ENCODE data around the gene HSD3B7. TPM values are rescaled to one million over a fixed set of nuclear protein-coding genes. Genes with fewer than 3 reads are reported as not detected.

Gene HSD3B7
- total and polyA plus RNA-seq, 2 of the 8 experiments (the other 6 are each of a cell fraction or from before 2014, with no cell fraction given): 2.9 to 6.6 TPM

GRCh38 chr16:30989469-30990047, 4.6 kb downstream of the HSD3B7 start:
- H3K23me2 ChIP-seq (ENCODE audit: low read depth, low read length): peaks cover 3% of the 10 kb centered on the region; the same call in 1 of the 2 replicates
- 88% methylated on average over 20 of the region's 23 CpGs; no CpG with 5 or more reads in 1 of the 2 experiments for WGBS, 2 experiments (ENCODE audit: extremely low coverage in 1 of 2, insufficient coverage in 1 of 2, insufficient read length in 1 of 2, insufficient replicate concordance in 2 of 2, low coverage in 1 of 2, low lambda C conversion rate in 2 of 2, missing lambda C conversion rate in 1 of 2)
- H4K20me1 ChIP-seq (replicated peaks in 1 of 2; ENCODE audit: control insufficient read depth in 1 of 2, insufficient read depth in 2 of 2, low read length in 2 of 2): peaks cover 0 to 6% of the 10 kb centered on the region in 2 experiments
- no peak overlapping the region for H3K18ac ChIP-seq (ENCODE audit: extremely low read depth, low read length)
- H4K8ac ChIP-seq (ENCODE audit: extremely low read depth, insufficient read depth, low read length): no peak overlapping the region; the same call in 1 of the 2 replicates
- no peaks in the 10 kb centered on the region; a peak in 1 of 7 replicates for H3K27me3 ChIP-seq (replicated peaks in 1 of 4; ENCODE audit: control insufficient read depth in 3 of 4, extremely low read depth in 1 of 4, insufficient read depth in 3 of 4, low read length in 3 of 4)
- peaks cover 0 to 5% (median 2%) of the 10 kb centered on the region in 4 experiments; a peak in 4 of 7 replicates for H3K4me1 ChIP-seq (replicated peaks in 1 of 4; ENCODE audit: control insufficient read depth in 3 of 4, insufficient read depth in 4 of 4, low read length in 3 of 4)
- H3K9ac ChIP-seq (replicated peaks in 1 of 4; ENCODE audit: extremely low read depth in 1 of 4, low read depth in 3 of 4, low read length in 3 of 4): no peak overlapping the region
- no peak overlapping the region for H4K91ac ChIP-seq (replicated peaks; ENCODE audit: insufficient read length, low read length)
- no peaks in the 10 kb centered on the region for H3K36me3 ChIP-seq (ENCODE audit: control insufficient read depth in 2 of 4, insufficient read depth in 4 of 4, low read length in 3 of 4)
- H2AFZ ChIP-seq (ENCODE audit: low read length): no peak overlapping the region
- no peaks in the 10 kb centered on the region for H3K79me1 ChIP-seq (ENCODE audit: low read depth, low read length)
- no peak overlapping the region for H3K56ac ChIP-seq (replicated peaks; ENCODE audit: insufficient read length, low read depth, low read length)
- H2BK12ac ChIP-seq (ENCODE audit: low read depth, low read length): no peak overlapping the region
- DNase-seq (ENCODE audit: low read depth in 1 of 2, low spot score in 2 of 2) (no peak), FAIRE-seq (no peak)
- H2AK5ac ChIP-seq (ENCODE audit: low read depth, low read length): no peak overlapping the region
- no peak overlapping the region for H3K27ac ChIP-seq (ENCODE audit: low read depth, low read length)
- no peak overlapping the region for H2BK120ac ChIP-seq (replicated peaks; ENCODE audit: low read depth, low read length)
- no peaks in the 10 kb centered on the region for H3K79me2 ChIP-seq (ENCODE audit: control insufficient read depth in 1 of 2, insufficient read depth in 2 of 2, low read length in 2 of 2)
- POLR2A ChIA-PET (ENCODE audit: partially characterized antibody): interaction anchor here (0.7 kb wide), 1 partner anchor 23 kb away, joined by 3 read pairs; no protein-coding TSS in a partner anchor
- H3K4me3 ChIP-seq (ENCODE audit: extremely low read depth in 1 of 4, insufficient read depth in 2 of 4, low read depth in 3 of 4, low read length in 4 of 4): no peak overlapping the region
- CTCF ChIA-PET (ENCODE audit: partially characterized antibody): interaction anchor here (1.5 kb wide), 1 partner anchor 53 kb away, joined by 4 read pairs; no protein-coding TSS in a partner anchor
- no peak overlapping the region for H2BK20ac ChIP-seq (ENCODE audit: low read length)
- no peak overlapping the region for H3K23ac ChIP-seq (ENCODE audit: insufficient read length)
- no peak overlapping the region for H2BK5ac ChIP-seq (ENCODE audit: low read depth, low read length)
- H2BK15ac ChIP-seq (ENCODE audit: low read length): no peak overlapping the region
- no peak overlapping the region for H3K4ac ChIP-seq (replicated peaks; ENCODE audit: insufficient read length, low read depth, low read length)
- no peak overlapping the region for H3K14ac ChIP-seq (ENCODE audit: insufficient read length)
- no peak overlapping the region for H4K5ac ChIP-seq (ENCODE audit: insufficient read length, low read depth, low read length)
- H3K4me2 ChIP-seq (ENCODE audit: insufficient read depth in 1 of 2, low read depth in 2 of 2, low read length in 2 of 2): no peak overlapping the region
- no peaks in the 10 kb centered on the region for H3K9me3 ChIP-seq (ENCODE audit: insufficient read depth in 2 of 2, low read depth in 1 of 2, low read length in 1 of 2)
- TF ChIP-seq HDAC6 (IDR thresholded peaks at IDR 0.05; ENCODE audit: low read depth, low read length): no peak
- no peak for TF ChIP-seq TAF1 (IDR thresholded peaks at IDR 0.05; ENCODE audit: low read depth, low read length)
- TF ChIP-seq BCL11A (IDR thresholded peaks at IDR 0.05; ENCODE audit: low read depth in 2 of 2, low read length in 2 of 2): no peak
- no peak for TF ChIP-seq CBX5 (IDR thresholded peaks at IDR 0.05; ENCODE audit: low read depth, low read length)
- no peak for TF ChIP-seq RNF2 (IDR thresholded peaks at IDR 0.05; ENCODE audit: borderline replicate concordance, low read depth, low read length, missing control alignments, poor library complexity, severe bottlenecking)
- no peak for TF ChIP-seq TCF12 (IDR thresholded peaks at IDR 0.05; ENCODE audit: low read depth, low read length)
- no peak for TF ChIP-seq CTCF (IDR thresholded peaks at IDR 0.05; ENCODE audit: control extremely low read depth in 1 of 3, insufficient read depth in 1 of 3, low read depth in 1 of 3, low read length in 3 of 3)
- no peak for TF ChIP-seq BACH1 (IDR thresholded peaks at IDR 0.05; ENCODE audit: low read length)
- TF ChIP-seq TBP (IDR thresholded peaks at IDR 0.05; ENCODE audit: low read depth, low read length): no peak
- TF ChIP-seq RAD21 (IDR thresholded peaks at IDR 0.05 in 1 of 2, conservative IDR thresholded peaks at IDR 0.05 in 1 of 2; ENCODE audit: low read depth in 2 of 2, low read length in 2 of 2): no peak

Data from H1 (cell line).